Bronchial epithelial cell (primary cell): ENCODE data around the gene LDHAL6B. TPM values are rescaled to one million over a fixed set of nuclear protein-coding genes. Genes with fewer than 3 reads are reported as not detected.
A peak's percentile ranks its signal among the peaks of the same experiment; 100 is the strongest.

Source experiments
- DNase-seq: peaks from one replicate; pipeline ENCODE4 v3.0.0-alpha.2; 2010; ENCODE audit warnings: low read depth
- FAIRE-seq: peaks from 2 replicates; lab custom pipeline; 2011; peaks lifted over from hg19 to GRCh38; lab: Jason Lieb, UNC
- H3K27me3 ChIP-seq: 2 replicates; pipeline ENCODE4 v1.5.1; 2011; ENCODE audit warnings: low read length; ENCODE audit not compliant: control insufficient read depth, insufficient read depth
- H3K36me3 ChIP-seq: 2 replicates; pipeline ENCODE4 v1.5.1; 2011; ENCODE audit warnings: low read length; ENCODE audit not compliant: control insufficient read depth, insufficient read depth
- H3K4me3 ChIP-seq: 2 replicates; pipeline ENCODE4 v1.5.1; 2011; ENCODE audit warnings: mild to moderate bottlenecking, low read depth, low read length, control low read depth
- CTCF ChIP-seq: IDR thresholded peaks from 2 replicates; pipeline ENCODE4 v1.5.1; 2011; ENCODE audit warnings: mild to moderate bottlenecking, moderate library complexity, low read length, control low read depth, inconsistent platforms; ENCODE audit not compliant: insufficient read depth, severe bottlenecking
- total RNA-seq: library from RNA; depleted of rRNA; stranded (reverse); fragments of >200 nt; gene quantifications from 2 replicates; pipeline ENCODE4 v1.2.1, GENCODE V29; 2014

Gene LDHAL6B
- total RNA-seq, 1 donor from 2014 or later, result not detected

- Histone ChIP-seq H3K27me3 (no peaks in the 10 kb centered on the region), H3K36me3 (peaks cover 4% of the 10 kb centered on the region), H3K4me3 (no peak overlapping the region)
- DNase-seq (peak; percentile 80), FAIRE-seq (no peak)
- no peak for TF ChIP-seq CTCF
These were observed 25.8 kb downstream of the LDHAL6B start for GRCh38 chr15:59232476-59232875.

- no peaks in the 10 kb centered on the region for H3K36me3 ChIP-seq
- no peaks in the 10 kb centered on the region for H3K27me3 ChIP-seq
- FAIRE-seq (no peak), DNase-seq (no peak)
- H3K4me3 ChIP-seq, result no peak overlapping the region
- no peak for TF ChIP-seq CTCF
These were observed 29.8 kb downstream of the LDHAL6B start for GRCh38 chr15:59236394-59236793.

- DNase-seq (no peak), FAIRE-seq (no peak)
- H3K4me3 ChIP-seq, result no peak overlapping the region
These were observed 30.6 kb downstream of the LDHAL6B start for GRCh38 chr15:59237119-59237855.

GRCh38 chr15:59237924-59238331 is 31.3 kb downstream of the LDHAL6B start:
- TF ChIP-seq CTCF, result no peak
- FAIRE-seq, result no peak
- peak; percentile 22 for DNase-seq
- no peaks in the 10 kb centered on the region for H3K27me3 ChIP-seq
- no peak overlapping the region for H3K4me3 ChIP-seq
- peaks cover 1% of the 10 kb centered on the region for H3K36me3 ChIP-seq

More at GRCh38 chr15:59237119-59237855, 30.6 kb downstream of the LDHAL6B start:
- TF ChIP-seq CTCF, result no peak
- peaks cover 1% of the 10 kb centered on the region for H3K36me3 ChIP-seq
- no peaks in the 10 kb centered on the region for H3K27me3 ChIP-seq

- no peak for DNase-seq
- TF ChIP-seq CTCF, result no peak
- Histone ChIP-seq H3K36me3 (peaks cover 1% of the 10 kb centered on the region), H3K27me3 (no peaks in the 10 kb centered on the region), H3K4me3 (no peak overlapping the region)
- FAIRE-seq, result no peak
These were observed 33.4 kb downstream of the LDHAL6B start for GRCh38 chr15:59240036-59240435.
